Neural cell (in vitro differentiated cells): ENCODE measurements around the gene DNAJB11.

Experiments used
- EZH2 ChIP-seq: fragments of 200-600, 300-800 bp; shearing (Covaris generic), sonication (generic); IDR thresholded peaks from 2 replicates; pipeline ENCODE4 v1.6.1; 2014; ENCODE audit warnings: antibody characterized with exemption, low read length, borderline replicate concordance, mild to moderate bottlenecking; ENCODE audit not compliant: insufficient read depth, poor library complexity, severe bottlenecking
- POLR2AphosphoS5 ChIP-seq: IDR thresholded peaks from 2 replicates; pipeline ENCODE4 v1.6.1; 2012
- TAF1 ChIP-seq: IDR thresholded peaks from 2 replicates; pipeline ENCODE4 v1.6.1; 2012; ENCODE audit warnings: low read depth
- TF ChIP-seq, protein P1 (sequence below): fragments of 450-650 bp; IDR thresholded peaks from 2 replicates; pipeline ENCODE4 v1.5.1; 2014; ENCODE audit warnings: antibody characterized with exemption, mild to moderate bottlenecking, moderate library complexity; ENCODE audit not compliant: poor library complexity, severe bottlenecking
- TF ChIP-seq, protein P2 (sequence below): IDR thresholded peaks from 2 replicates; pipeline ENCODE4 v1.6.1; 2012; ENCODE audit warnings: borderline replicate concordance

DNA sequence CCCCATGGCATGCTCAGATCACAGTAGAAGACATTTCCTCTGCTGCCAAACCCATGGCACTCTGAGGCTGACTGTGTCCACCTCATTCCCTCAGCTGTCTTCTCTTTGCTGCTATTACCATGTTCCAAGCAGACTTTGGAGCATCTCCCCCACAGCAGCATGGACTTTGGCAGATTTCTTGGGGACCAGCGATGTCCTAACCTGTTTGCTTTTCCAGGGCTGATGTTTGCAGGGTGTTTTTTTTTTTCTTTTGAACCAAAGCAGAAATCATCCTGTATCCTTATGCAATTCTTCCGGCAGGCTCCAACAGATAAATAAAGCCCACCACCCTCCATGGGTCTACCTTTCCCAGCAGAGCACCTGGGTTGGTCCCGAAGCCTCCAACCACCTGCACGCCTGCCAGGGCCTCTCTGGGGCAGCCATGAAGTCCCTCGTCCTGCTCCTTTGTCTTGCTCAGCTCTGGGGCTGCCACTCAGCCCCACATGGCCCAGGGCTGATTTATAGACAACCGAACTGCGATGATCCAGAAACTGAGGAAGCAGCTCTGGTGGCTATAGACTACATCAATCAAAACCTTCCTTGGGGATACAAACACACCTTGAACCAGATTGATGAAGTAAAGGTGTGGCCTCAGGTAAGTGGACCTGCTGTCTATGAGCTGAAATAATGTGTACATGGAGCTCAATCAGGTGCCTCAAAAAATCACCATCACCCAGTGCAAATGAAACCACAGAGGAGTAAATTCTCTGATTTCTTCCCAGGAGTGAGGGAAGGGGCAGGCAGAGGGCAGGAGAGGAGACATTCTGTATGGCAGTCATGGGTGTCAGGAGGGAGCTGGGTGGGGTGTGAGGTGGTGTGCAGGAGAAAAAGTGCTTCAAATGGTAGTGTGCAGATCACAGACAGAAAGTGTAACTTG lies 42.5 kb downstream of the DNAJB11 start, which contains the start of gene AHSG:
- TF ChIP-seq EZH2 (no peak), TAF1 (no peak), POLR2AphosphoS5 (no peak)
- TF ChIP-seq, protein P1, sequence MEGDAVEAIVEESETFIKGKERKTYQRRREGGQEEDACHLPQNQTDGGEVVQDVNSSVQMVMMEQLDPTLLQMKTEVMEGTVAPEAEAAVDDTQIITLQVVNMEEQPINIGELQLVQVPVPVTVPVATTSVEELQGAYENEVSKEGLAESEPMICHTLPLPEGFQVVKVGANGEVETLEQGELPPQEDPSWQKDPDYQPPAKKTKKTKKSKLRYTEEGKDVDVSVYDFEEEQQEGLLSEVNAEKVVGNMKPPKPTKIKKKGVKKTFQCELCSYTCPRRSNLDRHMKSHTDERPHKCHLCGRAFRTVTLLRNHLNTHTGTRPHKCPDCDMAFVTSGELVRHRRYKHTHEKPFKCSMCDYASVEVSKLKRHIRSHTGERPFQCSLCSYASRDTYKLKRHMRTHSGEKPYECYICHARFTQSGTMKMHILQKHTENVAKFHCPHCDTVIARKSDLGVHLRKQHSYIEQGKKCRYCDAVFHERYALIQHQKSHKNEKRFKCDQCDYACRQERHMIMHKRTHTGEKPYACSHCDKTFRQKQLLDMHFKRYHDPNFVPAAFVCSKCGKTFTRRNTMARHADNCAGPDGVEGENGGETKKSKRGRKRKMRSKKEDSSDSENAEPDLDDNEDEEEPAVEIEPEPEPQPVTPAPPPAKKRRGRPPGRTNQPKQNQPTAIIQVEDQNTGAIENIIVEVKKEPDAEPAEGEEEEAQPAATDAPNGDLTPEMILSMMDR, result no peak
- TF ChIP-seq, protein P2, sequence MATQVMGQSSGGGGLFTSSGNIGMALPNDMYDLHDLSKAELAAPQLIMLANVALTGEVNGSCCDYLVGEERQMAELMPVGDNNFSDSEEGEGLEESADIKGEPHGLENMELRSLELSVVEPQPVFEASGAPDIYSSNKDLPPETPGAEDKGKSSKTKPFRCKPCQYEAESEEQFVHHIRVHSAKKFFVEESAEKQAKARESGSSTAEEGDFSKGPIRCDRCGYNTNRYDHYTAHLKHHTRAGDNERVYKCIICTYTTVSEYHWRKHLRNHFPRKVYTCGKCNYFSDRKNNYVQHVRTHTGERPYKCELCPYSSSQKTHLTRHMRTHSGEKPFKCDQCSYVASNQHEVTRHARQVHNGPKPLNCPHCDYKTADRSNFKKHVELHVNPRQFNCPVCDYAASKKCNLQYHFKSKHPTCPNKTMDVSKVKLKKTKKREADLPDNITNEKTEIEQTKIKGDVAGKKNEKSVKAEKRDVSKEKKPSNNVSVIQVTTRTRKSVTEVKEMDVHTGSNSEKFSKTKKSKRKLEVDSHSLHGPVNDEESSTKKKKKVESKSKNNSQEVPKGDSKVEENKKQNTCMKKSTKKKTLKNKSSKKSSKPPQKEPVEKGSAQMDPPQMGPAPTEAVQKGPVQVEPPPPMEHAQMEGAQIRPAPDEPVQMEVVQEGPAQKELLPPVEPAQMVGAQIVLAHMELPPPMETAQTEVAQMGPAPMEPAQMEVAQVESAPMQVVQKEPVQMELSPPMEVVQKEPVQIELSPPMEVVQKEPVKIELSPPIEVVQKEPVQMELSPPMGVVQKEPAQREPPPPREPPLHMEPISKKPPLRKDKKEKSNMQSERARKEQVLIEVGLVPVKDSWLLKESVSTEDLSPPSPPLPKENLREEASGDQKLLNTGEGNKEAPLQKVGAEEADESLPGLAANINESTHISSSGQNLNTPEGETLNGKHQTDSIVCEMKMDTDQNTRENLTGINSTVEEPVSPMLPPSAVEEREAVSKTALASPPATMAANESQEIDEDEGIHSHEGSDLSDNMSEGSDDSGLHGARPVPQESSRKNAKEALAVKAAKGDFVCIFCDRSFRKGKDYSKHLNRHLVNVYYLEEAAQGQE, result no peak
